Measurements from ENCODE around the gene PAK6.

PAK6 gene

DNA sequence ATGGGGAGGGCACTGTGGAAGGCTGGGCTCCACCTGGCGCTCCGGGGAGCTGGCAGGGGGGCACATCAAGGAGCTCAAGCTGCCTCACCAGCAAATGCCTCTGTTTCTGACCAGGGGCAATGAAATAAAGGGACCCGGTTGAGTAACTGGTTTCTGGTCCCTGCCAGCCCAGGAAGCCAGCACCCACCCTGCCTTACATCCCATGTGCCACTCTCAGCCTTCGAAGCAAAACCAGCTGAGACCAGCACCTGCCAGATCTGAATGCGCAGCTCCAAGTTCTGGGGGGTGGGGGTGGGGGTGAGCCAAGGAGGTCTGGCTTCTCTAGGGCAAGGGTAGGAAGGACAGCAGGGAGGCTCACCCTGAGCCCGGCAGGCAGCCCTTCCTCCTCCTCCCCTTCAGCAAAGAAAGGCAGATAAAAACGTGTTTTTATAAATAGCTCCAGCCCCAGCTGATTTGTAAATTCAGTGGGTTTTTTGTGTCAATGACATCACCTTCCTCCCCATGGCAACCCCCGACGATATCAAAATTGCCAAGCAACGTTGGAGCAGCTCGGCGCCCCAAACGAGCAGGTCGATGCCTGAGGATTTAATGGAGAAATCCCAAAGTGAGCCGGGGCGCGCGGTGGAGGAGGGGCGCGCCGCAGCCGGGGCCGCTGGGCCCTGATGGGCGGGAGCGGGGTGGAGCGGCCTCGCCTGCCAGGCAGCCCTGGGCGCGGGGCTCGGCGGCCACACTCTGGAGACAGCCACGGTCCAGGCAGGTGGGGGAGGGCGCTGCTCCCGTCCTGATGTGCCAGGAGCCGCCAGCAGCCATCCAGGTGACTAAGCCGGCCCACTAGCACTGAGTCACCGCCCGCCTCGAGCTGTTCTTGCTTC is at the start of gene PAK6:
Gene PAK6, plus strand, starts transcription at position 532 of the 872 bp plus-strand sequence. CDS start 25,723 bp downstream, outside the sequence.
- DNase-seq (ENCODE audit: low spot score): peak; percentile 76

DNA sequence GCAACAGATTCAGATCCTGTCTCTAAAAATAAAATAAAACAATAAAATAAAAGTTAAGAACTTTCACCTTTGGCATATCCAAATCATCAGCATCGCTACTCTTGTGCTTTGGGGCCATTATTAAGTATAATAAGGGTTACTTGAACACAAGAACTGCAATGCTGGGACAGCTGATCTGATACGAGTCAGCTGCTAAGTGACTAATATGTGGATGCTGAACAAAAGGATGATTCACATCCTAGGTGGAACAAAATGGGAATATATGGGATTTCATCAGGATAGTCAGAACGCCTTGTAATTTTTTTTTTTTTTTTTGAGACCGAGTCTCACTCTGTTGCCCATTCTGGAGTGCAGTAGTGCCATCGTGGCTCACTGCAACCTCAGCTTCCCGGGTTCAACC is 48.3 kb upstream of the PAK6 start:
- peak; percentile 42 for DNase-seq (ENCODE audit: low spot score)

DNA sequence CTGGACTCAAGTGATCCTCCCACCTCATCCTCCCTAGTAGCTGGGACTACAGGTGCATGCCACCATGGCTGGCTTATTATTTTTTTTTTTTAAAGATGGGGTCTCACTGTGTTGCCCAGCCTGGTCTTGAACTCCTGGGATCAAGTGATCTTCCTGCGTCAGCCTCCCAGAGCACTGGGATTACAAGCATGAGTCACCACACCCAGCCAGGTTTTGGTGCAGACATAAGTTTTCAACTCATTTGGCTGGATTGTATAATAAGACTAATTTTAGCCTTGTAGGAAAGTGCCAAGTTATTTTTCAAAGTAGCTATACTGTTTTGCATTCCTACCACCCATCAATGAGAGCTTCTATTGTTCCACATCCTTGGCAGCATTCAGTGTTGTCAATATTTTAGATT is 45.9 kb upstream of the PAK6 start:
- DNase-seq (ENCODE audit: low spot score): peak; percentile 31

DNA sequence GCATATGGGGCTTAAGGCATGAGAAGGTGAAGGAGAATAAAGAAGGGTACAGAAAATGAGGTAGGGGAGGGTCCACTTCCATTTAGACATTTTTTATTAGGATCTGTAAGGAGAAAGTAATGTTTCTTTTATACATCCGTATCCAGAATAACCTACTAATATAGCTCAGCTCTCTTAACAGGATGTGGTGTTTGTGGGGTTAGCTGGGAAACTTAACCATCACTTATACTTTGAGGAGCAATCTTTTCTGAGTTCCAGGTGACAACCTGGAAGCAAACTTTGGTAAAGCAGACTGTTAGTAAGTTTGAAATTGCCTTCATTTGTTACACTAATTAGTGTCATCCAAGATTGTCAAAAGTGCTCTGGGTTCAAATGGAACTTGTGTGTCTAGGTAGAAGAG is 41.4 kb upstream of the PAK6 start:
- DNase-seq (ENCODE audit: low spot score): no peak

- no peak for DNase-seq (ENCODE audit: low spot score)
These were observed 40.3 kb upstream of the PAK6 start for GRCh38 chr15:40198355-40199085.

DNA sequence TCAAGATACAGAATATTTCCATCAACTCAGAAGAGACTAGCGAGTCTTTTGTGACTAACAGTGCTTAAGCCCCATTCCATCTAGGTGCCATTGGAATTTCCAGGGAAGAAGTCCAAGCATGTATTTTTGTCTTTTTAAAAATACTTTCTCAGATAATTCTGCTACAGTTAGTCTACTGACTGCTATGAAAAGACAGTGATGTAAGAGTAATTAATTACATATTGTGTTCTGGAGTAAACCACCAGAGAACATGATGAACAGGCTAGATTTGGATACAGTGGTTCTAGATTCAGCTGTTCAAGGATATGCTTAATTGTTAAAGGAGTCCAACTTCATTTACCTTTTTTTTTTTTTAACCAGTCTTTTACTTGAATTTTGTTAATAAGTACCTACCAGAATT is 34.8 kb upstream of the PAK6 start:
- DNase-seq (ENCODE audit: low spot score): no peak

GRCh38 chr15:40217166-40217824 is 21.6 kb upstream of the PAK6 start:
- DNase-seq (ENCODE audit: low spot score): peak; percentile 81

- no peak for DNase-seq (ENCODE audit: low spot score)
These were observed 19.1 kb upstream of the PAK6 start for GRCh38 chr15:40219801-40220200.

DNA sequence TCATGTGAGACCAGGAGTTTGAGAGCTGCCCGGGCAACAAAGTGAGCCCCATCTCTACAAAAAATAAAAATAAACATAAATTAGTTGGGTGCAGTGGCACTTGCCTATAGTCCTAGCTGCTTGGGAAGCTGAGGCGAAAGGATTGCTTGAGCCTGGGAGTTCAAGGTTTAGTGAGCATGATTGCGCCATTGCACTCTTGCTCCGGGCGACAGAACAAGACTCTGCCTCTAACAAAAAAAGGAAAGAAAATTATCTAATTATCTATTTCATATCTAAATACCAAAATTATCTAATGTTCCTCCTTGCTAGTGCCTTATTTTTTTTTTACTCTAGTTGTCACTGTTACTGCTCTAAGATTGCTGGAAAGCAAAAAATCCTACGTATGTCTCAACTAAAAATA is 16.7 kb upstream of the PAK6 start:
- no peak for DNase-seq (ENCODE audit: low spot score)

GRCh38 chr15:40226736-40227135 is 12.1 kb upstream of the PAK6 start:
- no peak for DNase-seq (ENCODE audit: low spot score)

GRCh38 chr15:40229316-40229715 is 9.5 kb upstream of the PAK6 start:
- DNase-seq (ENCODE audit: low spot score): no peak

- no peak for DNase-seq (ENCODE audit: low spot score)
These were observed 8.9 kb upstream of the PAK6 start for GRCh38 chr15:40229956-40230355.

DNA sequence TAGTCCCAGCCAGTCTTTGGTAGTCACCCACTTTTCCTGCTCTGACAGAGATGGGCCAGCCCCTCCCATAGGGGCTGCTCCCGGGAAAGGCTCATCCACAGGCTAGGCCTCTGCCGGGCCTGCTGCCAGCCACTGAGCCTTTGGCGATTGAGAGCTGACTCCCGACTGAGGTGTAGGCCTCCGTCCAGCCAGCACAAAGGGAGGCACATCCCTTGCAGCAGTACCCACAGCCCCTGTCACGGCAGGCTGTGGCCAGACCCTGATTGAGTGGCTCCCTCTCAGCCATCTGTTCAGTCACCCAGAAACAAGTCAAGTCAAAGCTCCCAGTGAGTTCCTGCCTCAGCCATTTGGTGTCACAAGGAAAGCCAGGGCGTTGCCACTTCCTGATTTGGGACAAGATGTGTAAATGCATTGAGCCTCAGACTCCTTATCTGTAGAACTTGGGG is 6.2 kb upstream of the PAK6 start:
- no peak for DNase-seq (ENCODE audit: low spot score)

GRCh38 chr15:40233727-40234577 is 4.9 kb upstream of the PAK6 start:
- DNase-seq (ENCODE audit: low spot score): no peak

- DNase-seq (ENCODE audit: low spot score): no peak
These were observed 4.1 kb upstream of the PAK6 start for GRCh38 chr15:40234783-40235182.

DNA sequence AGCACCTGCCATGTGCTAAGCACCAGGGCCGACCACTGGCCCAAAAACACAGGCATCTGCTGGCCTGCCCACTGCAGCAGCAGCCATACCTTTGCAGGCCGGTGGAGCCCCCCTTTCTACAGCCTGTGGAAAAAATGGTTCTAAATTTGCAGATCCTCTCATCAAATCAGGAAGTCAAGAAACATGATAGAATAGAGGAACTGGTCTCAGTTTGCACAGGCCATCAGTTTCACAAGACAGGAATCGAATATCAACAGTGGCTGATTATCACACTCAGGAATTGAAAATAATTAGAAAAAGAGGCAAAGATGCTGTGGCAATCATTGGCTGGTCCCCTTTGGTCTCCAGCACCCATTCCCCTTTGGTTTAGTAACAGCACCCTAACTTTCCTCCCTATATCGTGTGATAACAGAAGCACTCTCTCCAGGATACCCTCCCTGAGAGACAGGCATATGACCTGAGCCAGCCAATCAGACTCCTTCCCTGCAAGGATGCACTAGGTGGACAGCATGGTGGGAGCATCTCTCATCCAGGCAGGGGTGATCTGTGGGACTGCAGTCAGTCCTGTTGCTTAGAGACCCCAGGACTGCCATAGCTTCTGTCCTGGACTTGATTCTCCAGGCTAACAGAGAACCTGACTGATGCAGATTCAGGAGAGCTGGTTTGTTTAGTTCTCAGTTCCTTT is 3.5 kb upstream of the PAK6 start:
- DNase-seq (ENCODE audit: low spot score): no peak

- DNase-seq (ENCODE audit: low spot score): no peak
These were observed 485 bp downstream of the PAK6 start for GRCh38 chr15:40239404-40239692.

GRCh38 chr15:40239693-40240618 is 1.1 kb downstream of the PAK6 start:
- no peak for DNase-seq (ENCODE audit: low spot score)

- no peak for DNase-seq (ENCODE audit: low spot score)
These were observed 1.9 kb downstream of the PAK6 start for GRCh38 chr15:40240619-40241221.
